ENCODE measurements around the gene WDR36.

The WDR36 gene

GRCh38 chr5:111074244-111074643, 17.9 kb upstream of the WDR36 start:
- peak overlapping the region; percentile 70 for H3K4me3 ChIP-seq (ENCODE audit: low read length)
- DNase-seq (ENCODE audit: low read depth): peak; percentile 35
- no peak for TF ChIP-seq CTCF (IDR thresholded peaks at IDR 0.05; ENCODE audit: insufficient read depth, low read depth, low read length, missing control alignments)

- TF ChIP-seq CTCF (IDR thresholded peaks at IDR 0.05; ENCODE audit: insufficient read depth, low read depth, low read length, missing control alignments): no peak
- peak; percentile 93 for DNase-seq (ENCODE audit: low read depth)
- no peak overlapping the region for H3K4me3 ChIP-seq (ENCODE audit: low read length)
Measured at GRCh38 chr5:111075520-111075919, 16.6 kb upstream of the WDR36 start.

GRCh38 chr5:111076091-111076490, 16.1 kb upstream of the WDR36 start:
- no peak overlapping the region for H3K4me3 ChIP-seq (ENCODE audit: low read length)
- no peak for DNase-seq (ENCODE audit: low read depth)
- no peak for TF ChIP-seq CTCF (IDR thresholded peaks at IDR 0.05; ENCODE audit: insufficient read depth, low read depth, low read length, missing control alignments)

- DNase-seq (ENCODE audit: low read depth): no peak
- H3K4me3 ChIP-seq (ENCODE audit: low read length): no peak overlapping the region
- TF ChIP-seq CTCF (IDR thresholded peaks at IDR 0.05; ENCODE audit: insufficient read depth, low read depth, low read length, missing control alignments): no peak
Measured at GRCh38 chr5:111077678-111078077, 14.5 kb upstream of the WDR36 start.

- no peak for TF ChIP-seq CTCF (IDR thresholded peaks at IDR 0.05; ENCODE audit: insufficient read depth, low read depth, low read length, missing control alignments)
- no peak overlapping the region for H3K4me3 ChIP-seq (ENCODE audit: low read length)
- no peak for DNase-seq (ENCODE audit: low read depth)
Measured at GRCh38 chr5:111079846-111080245, 12.3 kb upstream of the WDR36 start.

- TF ChIP-seq CTCF (IDR thresholded peaks at IDR 0.05; ENCODE audit: insufficient read depth, low read depth, low read length, missing control alignments): no peak
- H3K4me3 ChIP-seq (ENCODE audit: low read length): no peak overlapping the region
- DNase-seq (ENCODE audit: low read depth): no peak
Measured at GRCh38 chr5:111083323-111083722, 8.8 kb upstream of the WDR36 start.

GRCh38 chr5:111095982-111096381, 3.8 kb downstream of the WDR36 start:
- no peak for DNase-seq (ENCODE audit: low read depth)
- H3K4me3 ChIP-seq (ENCODE audit: low read length): no peak overlapping the region
- no peak for TF ChIP-seq CTCF (IDR thresholded peaks at IDR 0.05; ENCODE audit: insufficient read depth, low read depth, low read length, missing control alignments)
